ENCODE results near the gene RUNX1. TPM values are rescaled to one million over a fixed set of nuclear protein-coding genes. Genes with fewer than 3 reads are reported as not detected.

Gene RUNX1
- total and polyA plus RNA-seq, 2 of the 13 experiments (the other 11 are each of a cell fraction or from before 2014, with no cell fraction given), result 5.4 to 6.4 TPM

GRCh38 chr21:35024071-35024420 is 25.1 kb downstream of the RUNX1 start (continued):
- TF ChIP-seq HNRNPUL1 (IDR thresholded peaks at IDR 0.05; ENCODE audit: low read depth, low read length) (no peak), KDM1A (CRISPR knock-in tag; IDR thresholded peaks at IDR 0.05) (peak; percentile 99), TBL1XR1 (IDR thresholded peaks at IDR 0.05; ENCODE audit: borderline replicate concordance, low read length, partially characterized antibody) (peak; percentile 36), ARID2 (CRISPR knock-in tag; IDR thresholded peaks at IDR 0.05; ENCODE audit: borderline replicate concordance) (no peak), CBX5 (CRISPR knock-in tag; IDR thresholded peaks at IDR 0.05; ENCODE audit: borderline replicate concordance) (peak; percentile 94), ZNF331 (CRISPR knock-in tag; IDR thresholded peaks at IDR 0.05) (peak; percentile 50; the same call in 1 of the 2 replicates), FOXP4 (CRISPR knock-in tag; IDR thresholded peaks at IDR 0.05) (peak; percentile 13; the same call in 1 of the 2 replicates), GPBP1L1 (CRISPR knock-in tag; IDR thresholded peaks at IDR 0.05) (no peak), ZNF556 (CRISPR knock-in tag; IDR thresholded peaks at IDR 0.05; ENCODE audit: borderline replicate concordance) (no peak), PAWR (CRISPR knock-in tag; IDR thresholded peaks at IDR 0.05; ENCODE audit: borderline replicate concordance) (no peak), JUND (CRISPR knock-in tag; IDR thresholded peaks at IDR 0.05) (no peak), ZBTB7A (CRISPR knock-in tag; IDR thresholded peaks at IDR 0.05) (no peak), RBM22 (optimal IDR thresholded peaks at IDR 0.05; ENCODE audit: low read length) (no peak), ZNF280D (CRISPR knock-in tag; IDR thresholded peaks at IDR 0.05) (peak; percentile 80; the same call in 1 of the 2 replicates)
- TF ChIP-seq, protein P1, sequence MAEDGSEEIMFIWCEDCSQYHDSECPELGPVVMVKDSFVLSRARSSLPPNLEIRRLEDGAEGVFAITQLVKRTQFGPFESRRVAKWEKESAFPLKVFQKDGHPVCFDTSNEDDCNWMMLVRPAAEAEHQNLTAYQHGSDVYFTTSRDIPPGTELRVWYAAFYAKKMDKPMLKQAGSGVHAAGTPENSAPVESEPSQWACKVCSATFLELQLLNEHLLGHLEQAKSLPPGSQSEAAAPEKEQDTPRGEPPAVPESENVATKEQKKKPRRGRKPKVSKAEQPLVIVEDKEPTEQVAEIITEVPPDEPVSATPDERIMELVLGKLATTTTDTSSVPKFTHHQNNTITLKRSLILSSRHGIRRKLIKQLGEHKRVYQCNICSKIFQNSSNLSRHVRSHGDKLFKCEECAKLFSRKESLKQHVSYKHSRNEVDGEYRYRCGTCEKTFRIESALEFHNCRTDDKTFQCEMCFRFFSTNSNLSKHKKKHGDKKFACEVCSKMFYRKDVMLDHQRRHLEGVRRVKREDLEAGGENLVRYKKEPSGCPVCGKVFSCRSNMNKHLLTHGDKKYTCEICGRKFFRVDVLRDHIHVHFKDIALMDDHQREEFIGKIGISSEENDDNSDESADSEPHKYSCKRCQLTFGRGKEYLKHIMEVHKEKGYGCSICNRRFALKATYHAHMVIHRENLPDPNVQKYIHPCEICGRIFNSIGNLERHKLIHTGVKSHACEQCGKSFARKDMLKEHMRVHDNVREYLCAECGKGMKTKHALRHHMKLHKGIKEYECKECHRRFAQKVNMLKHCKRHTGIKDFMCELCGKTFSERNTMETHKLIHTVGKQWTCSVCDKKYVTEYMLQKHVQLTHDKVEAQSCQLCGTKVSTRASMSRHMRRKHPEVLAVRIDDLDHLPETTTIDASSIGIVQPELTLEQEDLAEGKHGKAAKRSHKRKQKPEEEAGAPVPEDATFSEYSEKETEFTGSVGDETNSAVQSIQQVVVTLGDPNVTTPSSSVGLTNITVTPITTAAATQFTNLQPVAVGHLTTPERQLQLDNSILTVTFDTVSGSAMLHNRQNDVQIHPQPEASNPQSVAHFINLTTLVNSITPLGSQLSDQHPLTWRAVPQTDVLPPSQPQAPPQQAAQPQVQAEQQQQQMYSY (CRISPR knock-in tag; IDR thresholded peaks at IDR 0.05), result no peak
- TF ChIP-seq, protein P2, sequence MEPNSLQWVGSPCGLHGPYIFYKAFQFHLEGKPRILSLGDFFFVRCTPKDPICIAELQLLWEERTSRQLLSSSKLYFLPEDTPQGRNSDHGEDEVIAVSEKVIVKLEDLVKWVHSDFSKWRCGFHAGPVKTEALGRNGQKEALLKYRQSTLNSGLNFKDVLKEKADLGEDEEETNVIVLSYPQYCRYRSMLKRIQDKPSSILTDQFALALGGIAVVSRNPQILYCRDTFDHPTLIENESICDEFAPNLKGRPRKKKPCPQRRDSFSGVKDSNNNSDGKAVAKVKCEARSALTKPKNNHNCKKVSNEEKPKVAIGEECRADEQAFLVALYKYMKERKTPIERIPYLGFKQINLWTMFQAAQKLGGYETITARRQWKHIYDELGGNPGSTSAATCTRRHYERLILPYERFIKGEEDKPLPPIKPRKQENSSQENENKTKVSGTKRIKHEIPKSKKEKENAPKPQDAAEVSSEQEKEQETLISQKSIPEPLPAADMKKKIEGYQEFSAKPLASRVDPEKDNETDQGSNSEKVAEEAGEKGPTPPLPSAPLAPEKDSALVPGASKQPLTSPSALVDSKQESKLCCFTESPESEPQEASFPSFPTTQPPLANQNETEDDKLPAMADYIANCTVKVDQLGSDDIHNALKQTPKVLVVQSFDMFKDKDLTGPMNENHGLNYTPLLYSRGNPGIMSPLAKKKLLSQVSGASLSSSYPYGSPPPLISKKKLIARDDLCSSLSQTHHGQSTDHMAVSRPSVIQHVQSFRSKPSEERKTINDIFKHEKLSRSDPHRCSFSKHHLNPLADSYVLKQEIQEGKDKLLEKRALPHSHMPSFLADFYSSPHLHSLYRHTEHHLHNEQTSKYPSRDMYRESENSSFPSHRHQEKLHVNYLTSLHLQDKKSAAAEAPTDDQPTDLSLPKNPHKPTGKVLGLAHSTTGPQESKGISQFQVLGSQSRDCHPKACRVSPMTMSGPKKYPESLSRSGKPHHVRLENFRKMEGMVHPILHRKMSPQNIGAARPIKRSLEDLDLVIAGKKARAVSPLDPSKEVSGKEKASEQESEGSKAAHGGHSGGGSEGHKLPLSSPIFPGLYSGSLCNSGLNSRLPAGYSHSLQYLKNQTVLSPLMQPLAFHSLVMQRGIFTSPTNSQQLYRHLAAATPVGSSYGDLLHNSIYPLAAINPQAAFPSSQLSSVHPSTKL (CRISPR knock-in tag; IDR thresholded peaks at IDR 0.05), result peak; percentile 31; the same call in 1 of the 2 replicates

Data from HepG2 (cell line).